HL-60 (cell line): Measurements from ENCODE around the gene DGUOK.

ENCODE experiments used
- CTCF ChIP-seq: IDR thresholded peaks from one replicate; pipeline ENCODE4 v1.5.1; 2011; ENCODE audit warnings: low read length, control low read depth, inconsistent platforms; ENCODE audit not compliant: insufficient read depth
- GABPA ChIP-seq: IDR thresholded peaks from 2 replicates; pipeline ENCODE4 v1.6.1; 2012; ENCODE audit warnings: low read depth
- POLR2AphosphoS5 ChIP-seq: IDR thresholded peaks from 2 replicates; pipeline ENCODE4 v1.6.1; 2012; ENCODE audit warnings: low read depth
- REST ChIP-seq: IDR thresholded peaks from 2 replicates; pipeline ENCODE4 v1.6.1; 2012; ENCODE audit warnings: low read depth; ENCODE audit not compliant: insufficient replicate concordance
- SPI1 ChIP-seq: IDR thresholded peaks from 2 replicates; pipeline ENCODE4 v1.6.1; 2012; ENCODE audit warnings: low read depth, mild to moderate bottlenecking, borderline replicate concordance

GRCh38 chr2:74007711-74008110, 81.0 kb downstream of the DGUOK start:
- TF ChIP-seq CTCF (no peak), POLR2AphosphoS5 (no peak), SPI1 (no peak), REST (no peak), GABPA (no peak)
